Endothelial cell of hepatic sinusoid (primary cell): ENCODE data around the gene EDC4.

Experiments
- in situ Hi-C: cut with HindIII; loops from 2 replicates; pipeline ENCODE4 v1.10.0; 2017; ENCODE audit warnings: low sequenced_read_pairs

EDC4 gene

DNA sequence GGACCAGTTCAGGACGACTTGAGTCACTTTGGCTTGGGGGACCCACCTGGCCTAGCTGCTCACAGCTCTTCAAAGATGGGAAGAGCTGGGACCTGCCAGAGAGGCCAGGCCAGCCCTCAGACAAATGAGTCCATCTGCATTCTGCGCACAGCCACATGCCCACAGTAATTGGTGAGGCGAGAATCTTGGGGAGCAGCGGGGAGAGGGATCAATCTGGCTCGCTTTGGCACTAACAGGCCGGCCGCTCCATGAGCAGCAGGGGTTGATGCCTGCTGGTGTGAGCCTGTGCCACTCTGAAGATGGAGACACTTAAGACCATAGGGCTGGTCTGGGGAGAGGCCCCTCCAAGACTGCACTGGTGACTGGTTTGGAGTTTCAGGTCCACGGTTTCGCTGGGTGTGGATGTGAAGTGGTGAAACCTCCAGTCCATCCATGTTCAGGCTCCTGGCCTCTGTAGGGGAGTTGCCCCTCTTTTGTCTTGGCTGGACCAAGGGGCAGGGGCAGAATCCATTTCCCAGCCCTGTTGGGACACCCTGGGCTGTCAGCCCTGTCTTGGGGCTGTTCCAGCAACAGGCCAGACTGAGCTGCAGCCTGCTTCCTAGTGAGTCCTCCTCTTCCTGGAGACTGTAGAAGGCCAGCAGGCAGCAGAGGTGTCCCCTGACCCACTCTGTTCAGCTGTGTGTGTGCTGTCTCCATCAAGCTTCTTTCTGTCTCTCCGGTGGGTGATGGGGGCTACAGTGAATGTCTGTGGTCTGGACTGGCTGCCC lies 51.5 kb downstream of the EDC4 start:
- in situ Hi-C loops: no loop called here

DNA sequence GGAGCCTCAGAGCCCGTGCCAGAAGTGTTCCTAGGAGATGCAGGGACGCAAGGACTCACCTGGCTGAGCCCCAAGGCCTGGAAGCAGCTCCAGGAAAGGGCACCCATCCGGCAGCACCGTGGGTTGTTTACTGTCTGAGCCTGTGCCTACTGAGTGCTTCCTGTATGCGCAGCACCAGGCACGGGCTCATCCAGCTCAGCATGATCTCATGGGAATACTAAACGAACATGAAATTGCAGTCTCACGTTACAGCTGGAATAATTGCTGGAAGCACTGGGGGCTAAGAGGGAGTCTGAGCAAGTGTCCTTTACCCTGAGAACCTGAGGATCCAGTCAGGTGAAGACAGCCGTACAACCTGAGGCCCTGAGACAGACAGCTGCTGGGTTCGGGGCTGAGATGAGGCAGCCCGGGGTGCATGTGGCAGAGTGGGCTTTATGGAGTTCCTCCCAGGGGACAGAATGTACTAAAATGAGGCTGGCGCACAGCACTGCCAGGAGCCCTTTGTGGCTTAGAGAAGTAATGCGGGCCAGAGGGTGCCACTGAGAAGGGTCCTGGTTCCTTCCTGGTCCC lies 53.4 kb downstream of the EDC4 start:
- in situ Hi-C loops: no loop called here

GRCh38 chr16:67927131-67927941 lies 54.5 kb downstream of the EDC4 start:
- in situ Hi-C loops: no loop called here

- in situ Hi-C loops: no loop called here
Measured at GRCh38 chr16:67928147-67928546, 55.3 kb downstream of the EDC4 start.

GRCh38 chr16:67928561-67929364 lies 55.9 kb downstream of the EDC4 start:
- in situ Hi-C loops: no loop called here

DNA sequence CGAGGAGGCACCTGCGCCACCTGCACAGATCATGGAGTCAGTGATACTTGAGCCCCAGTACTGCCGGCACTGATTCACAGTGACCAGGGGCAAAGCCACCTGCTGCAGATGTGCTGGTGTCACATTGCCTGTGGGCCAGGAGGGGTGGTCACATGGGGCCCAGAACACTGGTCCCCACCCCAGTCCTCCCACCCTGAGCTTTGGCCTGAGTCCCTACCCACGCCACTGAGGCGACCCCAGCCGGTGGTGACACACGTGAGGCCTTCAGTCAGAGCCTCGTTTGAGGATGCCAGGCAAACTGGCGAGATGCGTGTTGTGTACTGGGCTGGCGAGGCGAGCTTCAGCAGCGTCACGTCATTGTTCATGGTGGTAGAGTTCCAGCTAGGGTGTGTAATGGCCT lies 57.3 kb downstream of the EDC4 start:
- in situ Hi-C loops: no loop called here

DNA sequence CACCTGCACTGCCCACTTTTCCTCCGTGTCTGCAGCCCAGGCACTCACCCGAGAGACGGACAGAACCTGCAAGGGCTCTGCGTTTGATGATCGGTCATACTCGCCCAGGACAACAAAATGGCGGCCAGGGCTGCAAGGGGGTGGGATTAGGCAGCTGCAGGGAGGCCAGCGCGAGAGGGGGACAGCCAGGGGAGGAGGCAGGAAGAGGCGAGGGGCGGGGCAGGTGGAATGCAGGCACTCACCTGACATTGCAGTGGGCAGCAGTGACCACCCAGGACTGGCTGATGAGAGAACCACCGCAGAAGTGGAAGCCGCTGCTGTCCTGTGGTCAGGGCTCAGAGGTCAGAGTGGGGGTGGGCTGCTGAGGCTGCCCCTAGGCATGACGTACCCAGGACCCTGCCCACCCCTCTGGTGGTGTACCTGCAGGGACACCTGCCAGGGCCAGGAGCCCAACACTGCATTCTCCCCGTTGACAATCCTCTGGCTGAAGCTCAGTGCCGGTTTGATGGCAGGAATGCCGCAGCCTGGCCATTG lies 57.9 kb downstream of the EDC4 start:
- in situ Hi-C loops: no loop called here
